Panc1 (cell line): ENCODE measurements around the gene CCDC154.

Experiments
- POLR2AphosphoS5 ChIP-seq: IDR thresholded peaks from 2 replicates; pipeline ENCODE4 v1.6.1; 2012; ENCODE audit warnings: mild to moderate bottlenecking, low read depth, low read length, moderate library complexity
- TF ChIP-seq, protein P1 (sequence below): fragments of 450-650 bp; IDR thresholded peaks from 2 replicates; pipeline ENCODE4 v1.5.1; 2017; ENCODE audit warnings: mild to moderate bottlenecking

GRCh38 chr16:1471569-1472194, 27.3 kb upstream of the CCDC154 start:
- TF ChIP-seq, protein P1, sequence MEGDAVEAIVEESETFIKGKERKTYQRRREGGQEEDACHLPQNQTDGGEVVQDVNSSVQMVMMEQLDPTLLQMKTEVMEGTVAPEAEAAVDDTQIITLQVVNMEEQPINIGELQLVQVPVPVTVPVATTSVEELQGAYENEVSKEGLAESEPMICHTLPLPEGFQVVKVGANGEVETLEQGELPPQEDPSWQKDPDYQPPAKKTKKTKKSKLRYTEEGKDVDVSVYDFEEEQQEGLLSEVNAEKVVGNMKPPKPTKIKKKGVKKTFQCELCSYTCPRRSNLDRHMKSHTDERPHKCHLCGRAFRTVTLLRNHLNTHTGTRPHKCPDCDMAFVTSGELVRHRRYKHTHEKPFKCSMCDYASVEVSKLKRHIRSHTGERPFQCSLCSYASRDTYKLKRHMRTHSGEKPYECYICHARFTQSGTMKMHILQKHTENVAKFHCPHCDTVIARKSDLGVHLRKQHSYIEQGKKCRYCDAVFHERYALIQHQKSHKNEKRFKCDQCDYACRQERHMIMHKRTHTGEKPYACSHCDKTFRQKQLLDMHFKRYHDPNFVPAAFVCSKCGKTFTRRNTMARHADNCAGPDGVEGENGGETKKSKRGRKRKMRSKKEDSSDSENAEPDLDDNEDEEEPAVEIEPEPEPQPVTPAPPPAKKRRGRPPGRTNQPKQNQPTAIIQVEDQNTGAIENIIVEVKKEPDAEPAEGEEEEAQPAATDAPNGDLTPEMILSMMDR, result no peak
- TF ChIP-seq POLR2AphosphoS5, result no peak
